ENCODE measurements around the gene CTSA. TPM values are rescaled to one million over a fixed set of nuclear protein-coding genes. Genes with fewer than 3 reads are reported as not detected.

The CTSA gene
- total RNA-seq, 2 donors from 2014 or later: 41.0 to 43.8 TPM

DNA sequence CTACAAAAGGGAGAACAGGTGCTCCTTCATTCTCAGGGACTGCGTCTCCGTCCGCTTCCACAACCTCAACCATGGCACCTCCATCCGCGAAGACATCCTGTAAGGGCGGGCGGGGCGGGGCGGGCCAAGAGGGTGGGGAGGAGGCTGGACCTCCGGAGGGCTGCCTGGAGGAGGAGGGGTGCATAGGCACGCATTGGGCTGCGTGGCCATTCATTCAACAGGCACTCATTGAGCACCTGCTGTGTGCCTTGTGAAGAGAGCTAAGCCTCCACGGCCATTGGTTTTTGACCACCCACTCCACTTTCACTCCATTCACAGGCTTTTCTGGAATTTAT, 33.3 kb upstream of the CTSA start:
- TF ChIP-seq, protein P1, sequence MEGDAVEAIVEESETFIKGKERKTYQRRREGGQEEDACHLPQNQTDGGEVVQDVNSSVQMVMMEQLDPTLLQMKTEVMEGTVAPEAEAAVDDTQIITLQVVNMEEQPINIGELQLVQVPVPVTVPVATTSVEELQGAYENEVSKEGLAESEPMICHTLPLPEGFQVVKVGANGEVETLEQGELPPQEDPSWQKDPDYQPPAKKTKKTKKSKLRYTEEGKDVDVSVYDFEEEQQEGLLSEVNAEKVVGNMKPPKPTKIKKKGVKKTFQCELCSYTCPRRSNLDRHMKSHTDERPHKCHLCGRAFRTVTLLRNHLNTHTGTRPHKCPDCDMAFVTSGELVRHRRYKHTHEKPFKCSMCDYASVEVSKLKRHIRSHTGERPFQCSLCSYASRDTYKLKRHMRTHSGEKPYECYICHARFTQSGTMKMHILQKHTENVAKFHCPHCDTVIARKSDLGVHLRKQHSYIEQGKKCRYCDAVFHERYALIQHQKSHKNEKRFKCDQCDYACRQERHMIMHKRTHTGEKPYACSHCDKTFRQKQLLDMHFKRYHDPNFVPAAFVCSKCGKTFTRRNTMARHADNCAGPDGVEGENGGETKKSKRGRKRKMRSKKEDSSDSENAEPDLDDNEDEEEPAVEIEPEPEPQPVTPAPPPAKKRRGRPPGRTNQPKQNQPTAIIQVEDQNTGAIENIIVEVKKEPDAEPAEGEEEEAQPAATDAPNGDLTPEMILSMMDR (IDR thresholded peaks at IDR 0.05): no peak
- no peak for TF ChIP-seq POLR2A (IDR thresholded peaks at IDR 0.05)
- no peaks in the 10 kb centered on the region for H3K36me3 ChIP-seq (replicated peaks in 1 of 2; ENCODE audit: insufficient read depth in 1 of 2, low read depth in 2 of 2)
- intact Hi-C loops (cut with DNase I): no loop called here
- H3K9me3 ChIP-seq: no peaks in the 10 kb centered on the region
- peak overlapping the region; percentile 52 to 80 (median 70) for H3K27ac ChIP-seq
- ATAC-seq (no peak), DNase-seq (no peak)
- peaks cover 32% of the 10 kb centered on the region for H3K4me1 ChIP-seq
- H3K27me3 ChIP-seq: no peaks in the 10 kb centered on the region
- H3K4me3 ChIP-seq: peak overlapping the region; percentile 11 to 73
- WGBS, 2 donors: 16 to 23% methylated on average over 9 to 13 of the region's 13 CpGs

DNA sequence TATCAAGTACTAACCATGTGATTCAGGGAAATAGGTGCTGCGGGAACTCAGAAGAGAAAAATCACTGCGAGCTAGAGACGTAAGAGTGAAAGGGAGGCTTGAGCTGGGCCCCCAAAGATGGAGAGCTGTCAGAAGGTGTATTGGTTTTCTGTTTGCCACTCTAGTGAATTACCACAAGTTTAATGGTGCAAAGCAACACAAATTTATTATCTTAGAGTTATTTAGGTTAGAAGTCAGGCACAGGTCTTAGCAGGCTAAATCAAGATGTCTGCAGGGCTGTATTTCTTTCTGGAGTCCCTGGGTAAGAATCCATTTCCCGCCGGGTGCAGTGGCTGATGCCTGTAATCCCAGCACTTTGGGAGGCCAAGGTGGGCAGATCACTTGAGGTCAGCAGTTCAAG, 31.2 kb upstream of the CTSA start:
- 86 to 95% methylated on average over 5 of the region's 5 CpGs for WGBS, 2 donors
- DNase-seq: no peak
- TF ChIP-seq POLR2A (IDR thresholded peaks at IDR 0.05): no peak
- TF ChIP-seq, protein P1 (IDR thresholded peaks at IDR 0.05): no peak
- peaks cover 25% of the 10 kb centered on the region for H3K4me1 ChIP-seq
- no peak overlapping the region for H3K4me3 ChIP-seq
- H3K27me3 ChIP-seq: no peaks in the 10 kb centered on the region
- no peaks in the 10 kb centered on the region for H3K36me3 ChIP-seq (replicated peaks in 1 of 2; ENCODE audit: insufficient read depth in 1 of 2, low read depth in 2 of 2)
- no peak for ATAC-seq
- H3K27ac ChIP-seq: no peak overlapping the region
- intact Hi-C loops (cut with DNase I): no loop called here
- no peaks in the 10 kb centered on the region for H3K9me3 ChIP-seq

GRCh38 chr20:45860560-45861220, 30.4 kb upstream of the CTSA start:
- TF ChIP-seq POLR2A (IDR thresholded peaks at IDR 0.05): no peak
- TF ChIP-seq, protein P1 (IDR thresholded peaks at IDR 0.05): no peak
- intact Hi-C loops (cut with DNase I): no loop called here

DNA sequence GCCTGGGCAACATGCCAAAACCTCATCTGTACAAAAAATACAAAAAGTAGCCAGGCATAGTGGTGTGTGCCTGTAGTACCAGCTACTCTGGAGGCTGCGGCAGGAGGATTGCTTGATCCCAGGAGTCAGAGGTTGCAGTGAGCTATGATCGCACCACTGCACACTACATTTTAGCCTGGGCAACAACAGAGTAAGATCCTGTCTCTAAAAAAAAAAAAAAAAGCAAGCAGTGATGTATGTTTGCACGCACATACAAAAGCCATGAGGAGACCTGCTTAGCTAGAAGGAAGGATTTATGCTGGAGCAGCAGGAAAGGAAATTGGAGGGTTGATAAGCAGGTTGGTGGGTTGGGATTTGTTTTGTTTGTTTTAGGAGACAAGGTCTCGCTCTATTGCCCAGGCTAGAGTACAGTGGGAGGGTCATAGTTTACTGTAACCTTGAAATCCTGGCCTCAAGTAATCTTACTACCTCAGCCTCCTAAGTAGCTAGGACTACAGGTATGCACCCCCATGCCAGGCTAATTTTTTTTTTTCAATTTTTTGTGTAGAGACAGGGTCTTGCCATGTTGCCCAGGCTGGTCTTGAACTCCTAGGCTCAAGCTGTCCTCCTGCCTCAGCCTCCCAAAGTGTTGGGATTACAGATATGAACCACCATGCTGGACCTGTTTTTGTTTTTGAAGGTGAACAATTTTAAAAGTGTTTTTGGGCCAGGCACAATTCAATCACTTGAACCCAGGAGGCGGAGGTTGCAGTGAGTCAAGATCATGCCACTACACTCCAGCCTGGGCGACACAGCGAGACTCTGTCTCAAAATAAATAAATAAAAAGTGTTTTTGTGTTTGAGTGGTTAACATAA, 29.7 kb upstream of the CTSA start:
- Histone ChIP-seq H3K27ac (no peak overlapping the region), H3K27me3 (no peaks in the 10 kb centered on the region), H3K9me3 (no peaks in the 10 kb centered on the region), H3K4me1 (peaks cover 11% of the 10 kb centered on the region), H3K4me3 (no peak overlapping the region), H3K36me3 (replicated peaks in 1 of 2; ENCODE audit: insufficient read depth in 1 of 2, low read depth in 2 of 2) (no peaks in the 10 kb centered on the region)
- intact Hi-C loops (cut with DNase I): no loop called here
- ATAC-seq (no peak), DNase-seq (peak in 1 of 4 donors; percentile 31)
- 84 to 91% methylated on average over 7 of the region's 7 CpGs for WGBS, 2 donors
- TF ChIP-seq, protein P1 (IDR thresholded peaks at IDR 0.05): no peak

More at GRCh38 chr20:45860560-45861220, 30.4 kb upstream of the CTSA start:
- WGBS, 2 donors: 68 to 70% methylated on average over 7 of the region's 7 CpGs
- Histone ChIP-seq H3K27me3 (no peaks in the 10 kb centered on the region), H3K27ac (no peak overlapping the region), H3K4me1 (peaks cover 19% of the 10 kb centered on the region), H3K4me3 (no peak overlapping the region), H3K9me3 (no peaks in the 10 kb centered on the region), H3K36me3 (replicated peaks in 1 of 2; ENCODE audit: insufficient read depth in 1 of 2, low read depth in 2 of 2) (no peaks in the 10 kb centered on the region)
- ATAC-seq (no peak), DNase-seq (peak in 1 of 4 donors; percentile 46)

Data from body of pancreas (tissue), 4 donors.